Pancreas (tissue), 10 donors: Measurements from ENCODE around the gene RS1. TPM values are rescaled to one million over a fixed set of nuclear protein-coding genes. Genes with fewer than 3 reads are reported as not detected.
A peak's percentile ranks its signal among the peaks of the same experiment; 100 is the strongest.

ENCODE experiments used
- ATAC-seq, 4 donors: fragments of 200-7000 bp; cut with Tn5 transposase; one replicate each; pipeline versions ENCODE4 v1.8.0 to v1.9.1; 2020; ENCODE audit warnings: mild to moderate bottlenecking in 4 of 4, moderate library complexity in 4 of 4
- DNase-seq, 6 donors: peaks; one replicate each; pipeline ENCODE4 v3.0.0-alpha.2; 2020
- FAIRE-seq: peaks from 2 replicates; lab custom pipeline; 2012; peaks lifted over from hg19 to GRCh38; lab: Jason Lieb, UNC
- H3K27ac ChIP-seq, 4 donors: fragments of 200-600 bp; sonication (generic); 1 replicate in 3 of 4; 2 replicates in 1 of 4; pipeline versions ENCODE4 v1.5.0 to v1.8.0; 2020
- H3K27me3 ChIP-seq, 4 donors: fragments of 200-600 bp; one replicate each; pipeline ENCODE4 v1.8.0; 2021
- H3K36me3 ChIP-seq, 3 donors: fragments of 200-600 bp; sonication (generic) in 1 of 3; one replicate each; pipeline versions ENCODE4 v1.5.0 to v1.8.0; 2020 to 2021
- H3K4me1 ChIP-seq, 3 donors: fragments of 200-600 bp; one replicate each; pipeline ENCODE4 v1.8.0; 2021
- H3K4me3 ChIP-seq, 4 donors: fragments of 200-600 bp; sonication (generic) in 2 of 4; one replicate each; pipeline versions ENCODE4 v1.5.0 to v1.8.0; 2020 to 2021
- H3K9me3 ChIP-seq, 4 donors: fragments of 200-600 bp; one replicate each; pipeline ENCODE4 v1.8.0; 2021
- WGBS, 2 donors: extraction: QIAGEN DNeasy Blood & Tissue Kit; methylation state at CpG; one replicate each; pipeline ENCODE4 v1.1.7; 2013; 5-methylcytosine and 5-hydroxymethylcytosine counted together
- intact Hi-C, 3 donors: fragments of 100-400 bp; cut with DNase I; formaldehyde crosslinking; loops; one replicate each; pipeline versions ENCODE4 v1.11.1 to v1.14.2; 2022
- polyA plus RNA-seq, 2 donors: library from polyadenylated mRNA; stranded (reverse); fragments of 200-250 nt; gene quantifications; one replicate each; pipeline ENCODE4 v1.2.3, GENCODE V29; 2013
- total RNA-seq, 6 donors: library from RNA; stranded (reverse); fragmentation: NEBNext Ultra II Directional in 4 of 6; extraction: Animal tissue kit (Norgen Biotek cat#: 25700) in 4 of 6; gene quantifications; one replicate each; pipeline versions ENCODE4 v1.2.1 to v1.2.4, GENCODE V29; 2021 to 2023
- TF ChIP-seq, protein P1 (sequence below), 4 donors: fragments of 200-600 bp; sonication (generic) in 3 of 4; IDR thresholded peaks; one replicate each; pipeline versions ENCODE4 v1.5.0 to v1.8.0; 2021; ENCODE audit warnings: antibody characterized with exemption in 4 of 4
- donor health status: healthy with polysubstance abuse.
- donor health status: DM: no; HTN: no; CAD: no; lungs with moderate emphysema.
- donor health status: DM: no; HTN: no; CAD: no.
- donor health status: control.
- donor health status: control.
- donor health status: Bipolar disorder and iron deficiency.
- donor health status: DM: yes; HTN: yes; CAD: no.
- donor health status: DM: no; HTN: no; CAD: no.
- donor health status: DM: no; HTN: no; CAD: no.
- donor health status: DM: yes; HTN: yes; CAD: no.

The RS1 gene
- total and polyA plus RNA-seq, 8 donors, result not detected

DNA sequence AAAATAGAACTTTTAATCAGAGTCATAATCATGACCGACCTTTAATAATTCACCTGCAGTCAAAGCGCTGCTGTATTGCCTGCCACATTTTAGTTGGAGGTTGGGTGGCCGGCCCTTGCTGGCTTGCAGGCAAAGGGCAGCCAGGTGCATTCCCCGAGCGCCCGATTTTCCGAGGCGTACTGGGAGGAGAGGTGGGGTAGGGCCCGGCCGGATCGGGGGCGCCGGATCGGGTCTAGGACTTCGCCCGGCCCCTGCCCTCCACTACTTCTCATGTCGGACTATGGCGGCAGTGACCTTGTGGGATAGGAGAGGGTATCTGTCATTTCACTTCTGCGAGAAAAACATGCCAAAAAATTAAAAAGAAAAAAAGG, 2.5 kb upstream of the RS1 start:
- FAIRE-seq, result no peak

GRCh38 chrX:18668071-18668835, 3.7 kb downstream of the RS1 start:
- 79 to 81% methylated on average over 15 of the region's 15 CpGs for WGBS, 2 donors
- no peaks in the 10 kb centered on the region for H3K4me1 ChIP-seq
- H3K27me3 ChIP-seq, result no peaks in the 10 kb centered on the region
- ATAC-seq (no peak), DNase-seq (no peak), FAIRE-seq (no peak)
- TF ChIP-seq, protein P1, sequence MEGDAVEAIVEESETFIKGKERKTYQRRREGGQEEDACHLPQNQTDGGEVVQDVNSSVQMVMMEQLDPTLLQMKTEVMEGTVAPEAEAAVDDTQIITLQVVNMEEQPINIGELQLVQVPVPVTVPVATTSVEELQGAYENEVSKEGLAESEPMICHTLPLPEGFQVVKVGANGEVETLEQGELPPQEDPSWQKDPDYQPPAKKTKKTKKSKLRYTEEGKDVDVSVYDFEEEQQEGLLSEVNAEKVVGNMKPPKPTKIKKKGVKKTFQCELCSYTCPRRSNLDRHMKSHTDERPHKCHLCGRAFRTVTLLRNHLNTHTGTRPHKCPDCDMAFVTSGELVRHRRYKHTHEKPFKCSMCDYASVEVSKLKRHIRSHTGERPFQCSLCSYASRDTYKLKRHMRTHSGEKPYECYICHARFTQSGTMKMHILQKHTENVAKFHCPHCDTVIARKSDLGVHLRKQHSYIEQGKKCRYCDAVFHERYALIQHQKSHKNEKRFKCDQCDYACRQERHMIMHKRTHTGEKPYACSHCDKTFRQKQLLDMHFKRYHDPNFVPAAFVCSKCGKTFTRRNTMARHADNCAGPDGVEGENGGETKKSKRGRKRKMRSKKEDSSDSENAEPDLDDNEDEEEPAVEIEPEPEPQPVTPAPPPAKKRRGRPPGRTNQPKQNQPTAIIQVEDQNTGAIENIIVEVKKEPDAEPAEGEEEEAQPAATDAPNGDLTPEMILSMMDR (IDR thresholded peaks at IDR 0.05), result no peak
- no peak overlapping the region for H3K27ac ChIP-seq
- H3K4me3 ChIP-seq, result no peak overlapping the region
- intact Hi-C loops, result no loop called here
- no peaks in the 10 kb centered on the region for H3K9me3 ChIP-seq
- H3K36me3 ChIP-seq, result no peaks in the 10 kb centered on the region

More for the DNA sequence above, 2.5 kb upstream of the RS1 start:
- intact Hi-C loops, result no loop called here
- TF ChIP-seq, protein P1 (IDR thresholded peaks at IDR 0.05), result no peak
- H3K4me1 ChIP-seq, result no peaks in the 10 kb centered on the region
- no peaks in the 10 kb centered on the region for H3K36me3 ChIP-seq
- H3K4me3 ChIP-seq, result peak overlapping the region; percentile 18 to 63 (median 39)
- ATAC-seq (peak; percentile 41 to 69 (median 60)), DNase-seq (peak; percentile 13 to 72 (median 46))
- no peaks in the 10 kb centered on the region for H3K9me3 ChIP-seq
- no peaks in the 10 kb centered on the region for H3K27me3 ChIP-seq
- WGBS, 2 donors, result 0 to 18% methylated on average over 19 of the region's 19 CpGs
- H3K27ac ChIP-seq, result peak overlapping the region in 3 of 4 donors; percentile 34 to 78 (median 50)

GRCh38 chrX:18666614-18667013, 5.3 kb downstream of the RS1 start:
- Histone ChIP-seq H3K4me3 (no peak overlapping the region), H3K27me3 (no peaks in the 10 kb centered on the region), H3K36me3 (no peaks in the 10 kb centered on the region), H3K4me1 (no peaks in the 10 kb centered on the region), H3K27ac (no peak overlapping the region), H3K9me3 (no peaks in the 10 kb centered on the region)
- ATAC-seq, result no peak
- DNase-seq, result no peak
- FAIRE-seq, result no peak
- TF ChIP-seq, protein P1 (IDR thresholded peaks at IDR 0.05), result no peak
- intact Hi-C loops, result no loop called here
- WGBS, 2 donors, result 84 to 92% methylated on average over 15 of the region's 15 CpGs

- 86 to 96% methylated on average over 8 of the region's 8 CpGs for WGBS, 2 donors
- Histone ChIP-seq H3K27ac (no peak overlapping the region), H3K9me3 (no peaks in the 10 kb centered on the region), H3K4me3 (no peak overlapping the region), H3K4me1 (no peaks in the 10 kb centered on the region), H3K36me3 (no peaks in the 10 kb centered on the region), H3K27me3 (no peaks in the 10 kb centered on the region)
- FAIRE-seq (no peak), DNase-seq (no peak), ATAC-seq (no peak)
- TF ChIP-seq, protein P1 (IDR thresholded peaks at IDR 0.05), result no peak
- intact Hi-C loops, result no loop called here
Measured at GRCh38 chrX:18664947-18665346, 7.0 kb downstream of the RS1 start.

- no peaks in the 10 kb centered on the region for H3K27me3 ChIP-seq
- H3K9me3 ChIP-seq, result no peaks in the 10 kb centered on the region
- H3K36me3 ChIP-seq, result no peaks in the 10 kb centered on the region
- WGBS, 2 donors, result 89 to 93% methylated on average over 12 of the region's 12 CpGs
- TF ChIP-seq, protein P1 (IDR thresholded peaks at IDR 0.05), result no peak
- H3K4me3 ChIP-seq, result no peak overlapping the region
- no peak for DNase-seq
- intact Hi-C loops, result no loop called here
- no peaks in the 10 kb centered on the region for H3K4me1 ChIP-seq
- FAIRE-seq, result no peak
- H3K27ac ChIP-seq, result no peak overlapping the region
- ATAC-seq, result no peak
Measured at GRCh38 chrX:18661273-18661672, 10.6 kb downstream of the RS1 start.
